ENCODE data around the gene DIPK1A.
A peak's percentile ranks its signal among the peaks of the same experiment; 100 is the strongest.

DIPK1A gene

GRCh38 chr1:92961131-92961895, at the start of gene DIPK1A:
Gene DIPK1A (minus strand): TSS chr1:92961462. CDS start chr1:92961429, 33 bp downstream.
- DNase-seq (ENCODE audit: low read depth in 3 of 3), result peak; percentile 54 to 60 (median 58)

- no peak for DNase-seq (ENCODE audit: low read depth in 3 of 3)
Observed at GRCh38 chr1:93007941-93008577, 46.8 kb upstream of the DIPK1A start.

DNA sequence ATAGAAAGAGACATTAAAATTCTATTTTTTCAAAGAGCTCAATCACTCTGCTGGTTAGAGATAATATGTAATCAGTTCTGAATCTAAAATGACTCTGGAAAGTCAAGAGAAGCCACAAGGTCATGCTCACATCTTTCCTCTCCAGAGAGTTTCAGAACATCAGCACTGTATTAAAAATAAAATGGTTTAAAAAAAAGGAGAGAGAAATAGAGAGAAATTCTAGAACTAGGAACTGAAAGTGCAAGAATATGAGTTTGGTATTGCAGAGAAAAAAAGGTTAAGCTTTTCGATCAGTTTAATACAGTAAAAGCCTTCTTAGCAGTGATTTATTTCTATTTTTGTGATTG, 44.0 kb upstream of the DIPK1A start:
- no peak for DNase-seq (ENCODE audit: low read depth in 3 of 3)

- DNase-seq (ENCODE audit: low read depth in 3 of 3), result no peak
Observed at GRCh38 chr1:93004566-93005251, 43.4 kb upstream of the DIPK1A start.

DNA sequence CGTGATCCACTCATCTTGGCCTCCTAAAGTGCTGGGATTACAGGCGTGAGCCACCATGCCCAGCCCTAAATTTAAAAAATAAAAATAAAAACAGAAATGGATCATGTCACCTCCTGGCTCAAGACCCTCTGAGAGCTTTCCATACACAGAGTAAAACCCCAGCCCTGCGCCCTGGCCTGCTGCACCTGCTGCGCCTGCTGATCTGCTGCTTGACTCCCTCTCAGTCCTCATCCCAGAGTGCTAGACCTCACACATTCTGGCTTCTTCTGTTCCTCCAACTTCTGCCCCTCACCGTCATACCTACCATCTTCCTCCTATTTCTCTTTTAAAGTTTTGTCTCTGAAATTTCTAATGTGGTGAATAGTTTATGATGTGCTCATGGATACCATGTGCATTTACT, 42.7 kb upstream of the DIPK1A start:
- DNase-seq (ENCODE audit: low read depth in 3 of 3), result no peak

DNA sequence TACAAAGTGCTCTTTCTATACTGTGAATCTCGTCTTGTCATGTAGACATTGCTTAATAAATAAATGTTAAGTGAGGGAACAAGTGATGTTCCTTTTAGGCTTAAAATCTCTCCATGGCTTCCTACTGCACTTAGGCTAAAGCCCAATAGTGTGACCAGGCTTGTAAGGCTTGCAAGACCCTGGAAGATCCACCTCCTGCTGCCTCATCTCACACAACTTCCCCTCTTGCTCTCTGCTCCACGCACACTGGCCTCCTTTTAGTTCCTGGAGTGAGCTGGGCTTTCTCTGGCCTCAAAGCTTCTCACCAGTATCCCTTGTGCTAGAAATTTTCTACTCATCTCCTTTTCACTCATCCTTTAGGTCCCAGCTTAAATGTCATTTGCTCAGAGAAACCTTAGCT, 41.5 kb upstream of the DIPK1A start:
- no peak for DNase-seq (ENCODE audit: low read depth in 3 of 3)

DNA sequence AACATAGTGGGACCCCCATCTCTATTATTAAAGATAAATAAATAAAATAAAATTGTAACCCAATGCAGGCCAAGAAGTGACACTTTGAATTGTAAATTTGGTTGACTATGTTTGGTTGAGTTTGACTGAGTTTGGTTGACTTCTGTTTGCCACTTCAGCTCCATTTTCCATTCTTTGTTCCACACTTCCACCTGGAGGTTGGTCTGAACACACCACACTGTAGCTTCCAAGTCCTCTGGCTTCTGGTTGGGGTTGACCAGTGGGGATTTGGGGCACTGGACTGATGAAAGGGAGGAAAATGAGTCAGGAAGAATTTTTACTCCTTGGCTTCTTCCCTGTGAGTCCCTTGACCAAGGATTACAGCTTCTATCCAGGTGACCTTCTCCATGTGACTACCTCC, 40.6 kb upstream of the DIPK1A start:
- DNase-seq (ENCODE audit: low read depth in 3 of 3), result no peak

- DNase-seq (ENCODE audit: low read depth in 3 of 3), result no peak
Observed at GRCh38 chr1:93000751-93001175, 39.5 kb upstream of the DIPK1A start.

- DNase-seq (ENCODE audit: low read depth in 3 of 3), result no peak
Observed at GRCh38 chr1:93000291-93000690, 39.0 kb upstream of the DIPK1A start.

- DNase-seq (ENCODE audit: low read depth in 3 of 3), result no peak
Observed at GRCh38 chr1:92998821-92999220, 37.6 kb upstream of the DIPK1A start.

DNA sequence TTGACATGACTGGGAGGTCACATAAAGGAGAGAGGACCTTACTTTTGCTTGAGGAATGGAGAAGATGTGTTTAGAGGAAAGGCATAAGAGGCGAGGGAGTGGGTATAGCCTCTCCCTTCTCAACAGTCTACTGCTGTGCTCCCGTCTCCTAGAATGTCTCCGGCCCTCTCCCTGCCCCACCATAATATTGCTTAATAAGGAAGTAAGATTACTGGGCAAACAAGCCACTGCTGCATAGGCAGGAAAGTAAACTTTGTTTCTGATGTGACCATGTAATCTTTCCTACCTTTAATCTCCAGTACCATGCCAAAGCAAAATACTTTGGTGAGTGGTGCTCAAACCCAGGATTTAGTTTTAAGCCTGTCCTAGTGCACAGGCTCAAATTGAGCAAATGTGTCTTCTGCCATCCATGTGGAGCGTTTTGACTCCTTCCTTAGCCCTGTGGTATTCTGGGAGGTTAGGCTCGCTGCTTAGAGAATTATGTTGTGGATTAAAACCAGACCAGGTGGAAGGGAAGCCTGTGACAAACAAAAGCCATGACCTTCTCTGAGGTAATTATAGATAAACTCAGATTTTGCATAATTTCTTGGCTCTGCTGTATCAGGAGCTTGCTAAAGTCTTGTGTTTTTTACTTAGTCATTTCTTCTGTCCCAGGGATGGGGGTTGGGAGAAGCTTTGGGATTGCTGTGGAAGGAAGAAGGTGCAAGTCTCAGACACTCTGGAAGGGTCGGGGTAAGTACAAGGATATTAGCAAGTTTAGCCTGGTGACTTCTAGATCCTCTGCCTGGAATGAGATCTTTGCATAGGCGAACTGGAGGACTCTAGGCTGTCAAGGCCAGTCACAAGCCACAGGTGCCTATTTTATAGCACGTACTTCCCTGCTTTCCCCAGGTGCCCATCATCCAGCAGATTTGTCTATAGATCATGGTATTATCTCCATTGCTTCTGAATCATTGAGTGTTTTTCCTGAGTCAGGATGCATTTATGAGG, 34.5 kb upstream of the DIPK1A start:
- no peak for DNase-seq (ENCODE audit: low read depth in 3 of 3)

GRCh38 chr1:92994105-92994712, 32.9 kb upstream of the DIPK1A start:
- DNase-seq (ENCODE audit: low read depth in 3 of 3), result peak in 2 of 3 experiments; percentile 19 to 72

GRCh38 chr1:92993581-92993980, 32.3 kb upstream of the DIPK1A start:
- DNase-seq (ENCODE audit: low read depth in 3 of 3), result no peak

DNA sequence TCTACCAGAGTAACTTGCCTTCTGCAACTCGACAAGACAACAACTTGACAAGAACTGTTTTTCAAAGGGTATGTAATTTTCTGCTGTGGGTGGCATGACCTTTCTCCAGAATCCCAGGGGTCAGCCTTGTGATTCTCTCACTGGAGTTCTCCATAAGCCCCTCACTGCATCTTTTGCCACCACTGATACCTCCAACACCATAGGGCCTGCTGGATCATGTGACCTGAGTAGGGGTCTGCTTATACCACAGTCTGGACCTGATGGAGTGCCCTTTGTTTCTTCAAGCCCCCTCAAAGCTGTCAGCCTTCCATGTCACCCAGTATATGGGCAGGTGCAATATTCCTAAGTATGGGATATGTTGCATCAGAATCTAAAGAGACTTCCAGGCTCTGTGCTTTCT, 31.6 kb upstream of the DIPK1A start:
- no peak for DNase-seq (ENCODE audit: low read depth in 3 of 3)

DNA sequence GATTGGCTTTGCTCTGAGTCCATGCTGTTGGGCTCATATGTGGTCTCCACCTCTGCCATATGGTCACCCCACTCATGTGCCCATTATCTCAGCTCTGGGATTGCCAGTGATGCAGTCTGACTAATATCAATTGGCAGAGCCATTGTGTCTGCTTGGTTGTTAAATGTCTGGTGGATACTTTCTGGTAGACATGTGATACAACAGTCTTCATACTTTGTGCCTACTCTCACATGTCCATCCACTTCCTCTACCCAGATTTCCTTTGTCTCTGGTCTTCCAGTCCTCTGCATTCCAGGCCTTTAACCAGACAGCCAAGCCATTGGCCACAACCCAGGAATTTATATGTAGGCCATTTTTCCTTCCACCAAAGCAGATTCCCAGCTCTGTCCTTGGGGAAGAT, 30.8 kb upstream of the DIPK1A start:
- no peak for DNase-seq (ENCODE audit: low read depth in 3 of 3)

DNA sequence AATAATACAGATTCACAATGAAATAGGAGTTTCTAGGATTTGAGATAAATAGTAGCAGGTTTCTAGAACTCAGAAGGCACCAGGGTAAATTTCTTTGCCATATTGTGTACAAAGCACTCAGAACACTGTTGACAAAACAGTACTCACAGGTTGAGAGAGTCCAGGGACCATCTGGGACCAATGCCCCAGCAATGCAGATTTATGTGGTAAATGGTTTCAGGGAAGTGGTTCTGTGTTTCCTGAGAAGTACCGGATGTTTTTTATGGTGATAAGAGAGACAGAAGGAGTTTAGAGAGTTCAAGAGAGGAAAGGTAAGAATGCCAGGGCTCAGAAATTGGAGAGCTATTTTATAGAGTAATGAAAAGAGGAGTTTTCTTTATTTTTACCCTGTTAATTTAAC, 29.6 kb upstream of the DIPK1A start:
- DNase-seq (ENCODE audit: low read depth in 3 of 3), result no peak

- DNase-seq (ENCODE audit: low read depth in 3 of 3), result no peak
Observed at GRCh38 chr1:92989936-92990583, 28.8 kb upstream of the DIPK1A start.

DNA sequence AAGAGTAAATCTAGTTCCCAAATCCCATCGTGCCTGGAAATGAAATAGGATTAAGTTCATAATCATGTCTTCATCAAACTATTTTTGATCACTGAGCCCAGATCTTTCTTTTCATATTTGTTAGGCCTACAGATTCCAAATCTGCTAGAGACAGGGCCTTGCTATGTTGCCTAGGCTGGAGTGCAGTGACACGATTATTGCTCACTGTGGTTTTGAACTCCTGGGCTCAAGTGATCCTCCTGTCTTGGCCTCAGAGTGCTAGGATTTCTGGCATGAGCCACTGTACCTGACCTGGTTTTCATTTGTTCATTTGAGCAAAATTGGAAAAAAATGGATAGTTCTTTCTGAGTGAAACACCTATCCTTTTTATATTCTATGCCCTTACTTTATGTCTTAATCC, 28.0 kb upstream of the DIPK1A start:
- DNase-seq (ENCODE audit: low read depth in 3 of 3), result no peak

DNA sequence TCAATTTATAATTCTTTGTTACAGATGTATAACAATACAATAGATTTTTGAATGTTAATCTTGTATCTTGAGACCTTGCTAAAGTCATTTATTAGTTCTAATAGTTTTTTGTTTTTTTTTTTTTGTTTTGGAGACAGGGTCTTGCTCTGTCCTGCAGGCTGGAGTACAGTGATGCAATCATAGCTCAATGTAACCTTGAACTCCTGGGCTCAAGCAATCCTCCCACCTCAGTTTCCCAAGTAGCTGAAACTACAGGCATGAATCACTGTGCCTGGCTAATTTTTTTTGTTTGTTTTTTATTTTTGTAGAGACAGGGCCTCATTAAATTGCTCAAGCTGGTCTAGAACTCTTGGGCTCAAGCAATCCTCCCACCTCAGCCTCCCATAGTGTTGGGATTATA, 26.2 kb upstream of the DIPK1A start:
- no peak for DNase-seq (ENCODE audit: low read depth in 3 of 3)

- no peak for DNase-seq (ENCODE audit: low read depth in 3 of 3)
Observed at GRCh38 chr1:92985101-92985500, 23.8 kb upstream of the DIPK1A start.
